Upper lobe of left lung (tissue), 6 donors: ENCODE results near the gene STX1A. TPM values are rescaled to one million over a fixed set of nuclear protein-coding genes. Genes with fewer than 3 reads are reported as not detected.
"Not testable (repeated sequence)": the region's sequence is repeated elsewhere in the genome, so short reads cannot be mapped to it uniquely, and the experiment has no call there.

Experiments
- ATAC-seq, 2 donors: fragments of 200-7000 bp; cut with Tn5 transposase; one replicate each; pipeline ENCODE4 v1.9.1; 2022; ENCODE audit warnings: mild to moderate bottlenecking in 2 of 2, moderate library complexity in 2 of 2; ENCODE audit not compliant: low FRiP score in 2 of 2
- DNase-seq, 2 donors: peaks; one replicate each; pipeline ENCODE4 v3.0.0-alpha.2; 2019 to 2020
- H3K27ac ChIP-seq, 4 donors: fragments of 200-600 bp; sonication (generic); one replicate each; pipeline ENCODE4 v1.5.1; 2016 to 2019
- H3K27me3 ChIP-seq, 4 donors: fragments of 200-600 bp; sonication (generic); one replicate each; pipeline ENCODE4 v1.5.1; 2017 to 2019
- H3K36me3 ChIP-seq, 4 donors: fragments of 200-600 bp; sonication (generic); one replicate each; pipeline ENCODE4 v1.5.1; 2016 to 2019
- H3K4me1 ChIP-seq, 4 donors: fragments of 200-600 bp; sonication (generic); one replicate each; pipeline ENCODE4 v1.5.1; 2018 to 2019
- H3K4me3 ChIP-seq, 4 donors: fragments of 200-600 bp; sonication (generic); one replicate each; pipeline ENCODE4 v1.5.1; 2017 to 2019; ENCODE audit warnings: mild to moderate bottlenecking in 2 of 4, moderate library complexity in 1 of 4
- H3K9me3 ChIP-seq, 4 donors: fragments of 200-600 bp; sonication (generic); one replicate each; pipeline ENCODE4 v1.5.1; 2018 to 2019
- EP300 ChIP-seq, 4 donors: sonication (generic); formaldehyde crosslinking; IDR thresholded peaks; one replicate each; pipeline ENCODE4 v1.5.1; 2017; ENCODE audit warnings: antibody characterized with exemption in 4 of 4, control low read depth in 2 of 4
- POLR2A ChIP-seq, 4 donors: fragments of 450-650 bp; IDR thresholded peaks; one replicate each; pipeline ENCODE4 v1.5.1; 2016 to 2017; ENCODE audit warnings: antibody characterized with exemption in 4 of 4, mild to moderate bottlenecking in 2 of 4
- POLR2AphosphoS5 ChIP-seq, 2 donors: sonication (generic); formaldehyde crosslinking; IDR thresholded peaks; one replicate each; pipeline ENCODE4 v1.5.1; 2017; ENCODE audit warnings: antibody characterized with exemption in 2 of 2
- WGBS, 2 donors: methylation state at CpG; one replicate each; pipeline ENCODE4 v1.1.5; 2017 to 2018; 5-methylcytosine and 5-hydroxymethylcytosine counted together
- total RNA-seq, 6 donors: library from RNA; depleted of rRNA in 4 of 6; stranded (reverse); fragments of >200 nt in 4 of 6; gene quantifications; one replicate each; pipeline versions ENCODE4 v1.1.0 to v1.2.1, GENCODE V29; 2016 to 2021
- TF ChIP-seq, protein P1 (sequence below), 6 experiments: fragments of 450-650 bp in 4 of 6; fragments of 200-600 bp in 2 of 6; sonication (generic) in 2 of 6; IDR thresholded peaks; one replicate each; pipeline ENCODE4 v1.5.1; 2016 to 2019; ENCODE audit warnings: antibody characterized with exemption in 6 of 6
- donor health status: DM: no; HTN: no; CAD: no; lungs with moderate emphysema.
- donor health status: DM: no; HTN: yes; CAD: no; lungs with severe emphysema.

The STX1A gene
- total RNA-seq, 6 donors from 2014 or later: 4.1 to 16.9 (median 5.9) TPM

DNA sequence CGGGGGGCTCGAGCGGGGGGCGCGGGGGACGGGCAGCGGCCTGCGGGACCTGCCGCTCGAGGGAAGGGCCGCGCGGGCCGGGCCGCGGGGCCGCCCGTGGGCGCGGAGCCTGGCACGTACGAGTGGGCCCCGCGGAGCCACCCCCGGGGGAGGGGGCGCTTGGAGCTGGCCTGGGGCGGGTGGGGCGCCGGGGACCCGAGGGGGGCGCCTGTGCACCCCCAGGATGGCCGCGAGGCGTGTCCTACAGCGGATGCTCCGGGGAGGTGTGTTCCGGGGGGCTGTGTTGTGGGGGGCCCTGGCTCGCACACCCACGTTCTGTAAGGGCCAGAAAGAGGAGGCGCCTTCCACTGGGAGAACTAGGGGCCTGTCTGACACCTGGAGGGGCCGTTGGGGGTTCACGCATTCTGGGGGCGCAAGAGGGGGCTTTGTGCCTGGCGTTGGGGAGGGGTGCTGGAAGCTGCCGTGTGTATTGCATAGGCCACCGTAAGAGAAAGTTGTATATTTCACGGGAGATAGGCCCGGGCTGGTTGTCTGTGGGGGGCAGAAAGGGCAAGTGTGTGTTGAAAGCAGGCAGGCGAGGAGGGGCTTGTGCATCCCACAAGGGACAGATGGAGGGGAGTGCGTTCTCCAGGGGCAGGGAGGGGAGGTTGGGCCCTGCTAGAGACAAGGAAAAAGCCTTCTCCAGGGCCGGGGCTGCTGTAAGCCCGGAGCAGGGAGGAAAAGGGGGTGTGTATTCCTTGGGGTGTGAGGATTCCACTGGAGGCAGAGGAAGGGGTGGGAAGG lies 51.2 kb downstream of the STX1A start:
- no peak for TF ChIP-seq POLR2AphosphoS5 (IDR thresholded peaks at IDR 0.05)
- Histone ChIP-seq H3K4me3 (peak overlapping the region; percentile 47 to 72 (median 70)), H3K27ac (peak overlapping the region in 1 of 4 donors; percentile 55), H3K36me3 (no peaks in the 10 kb centered on the region), H3K27me3 (no peaks in the 10 kb centered on the region), H3K4me1 (peaks cover 4 to 22% (median 14%) of the 10 kb centered on the region in 4 donors), H3K9me3 (no peaks in the 10 kb centered on the region)
- no peak for ATAC-seq
- no peak for DNase-seq
- 4 to 5% methylated on average over 9 to 29 of the region's 52 CpGs for WGBS, 2 donors

DNA sequence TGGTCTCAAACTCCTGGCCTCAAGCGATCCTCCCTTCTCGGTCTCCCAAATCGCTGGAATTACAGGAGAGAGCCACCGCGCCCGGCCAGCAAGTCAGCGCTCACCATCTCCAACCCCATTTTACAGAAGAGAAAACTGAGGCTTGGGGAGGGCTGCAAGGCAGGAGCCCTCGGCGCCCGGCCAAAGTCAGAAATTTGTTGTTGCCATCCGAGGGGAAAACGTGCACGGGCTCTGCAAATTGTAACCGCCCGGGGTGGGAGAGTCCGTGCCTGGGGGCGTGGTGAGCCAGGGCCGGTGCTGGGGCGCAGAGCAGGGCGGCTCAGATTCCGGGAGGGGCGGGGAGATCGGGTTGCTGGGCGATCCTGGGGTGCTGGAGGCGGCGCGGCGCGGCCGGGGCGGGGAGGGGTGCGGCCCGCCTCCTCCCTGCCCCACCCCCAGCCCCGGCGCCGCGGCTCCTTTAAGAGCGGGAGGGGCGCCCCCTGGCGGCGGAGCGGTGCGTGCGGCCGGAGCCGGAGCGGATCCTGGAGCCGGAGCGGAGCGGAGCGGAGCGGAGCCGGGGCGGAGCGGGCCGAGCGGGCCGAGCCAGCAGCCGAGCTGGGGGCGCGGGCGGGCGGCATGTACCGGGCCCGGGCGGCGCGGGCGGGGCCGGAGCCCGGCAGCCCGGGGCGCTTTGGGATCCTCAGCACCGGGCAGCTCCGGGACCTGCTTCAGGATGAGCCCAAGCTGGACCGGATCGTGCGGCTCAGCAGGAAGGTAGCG lies 51.9 kb downstream of the STX1A start, which contains the start of gene VPS37D:
Gene VPS37D (plus strand): TSS at position 488 of the 759 bp plus-strand sequence. CDS start 128 bp downstream, at position 616.
- ATAC-seq (peak; percentile 94 to 98), DNase-seq (peak; percentile 93 to 99)
- Histone ChIP-seq H3K9me3 (no peaks in the 10 kb centered on the region), H3K4me3 (peak within 1 kb of the TSS; percentile 47 to 72 (median 70)), H3K27ac (peak within 1 kb of the TSS in 1 of 4 donors; percentile 55), H3K27me3 (no peaks in the 10 kb centered on the region), H3K36me3 (no peaks in the 10 kb centered on the region), H3K4me1 (peaks cover 4 to 22% (median 14%) of the 10 kb centered on the region in 4 donors)
- 9 to 10% methylated on average over 21 to 28 of the region's 79 CpGs for WGBS, 2 donors
- TF ChIP-seq, protein P1, sequence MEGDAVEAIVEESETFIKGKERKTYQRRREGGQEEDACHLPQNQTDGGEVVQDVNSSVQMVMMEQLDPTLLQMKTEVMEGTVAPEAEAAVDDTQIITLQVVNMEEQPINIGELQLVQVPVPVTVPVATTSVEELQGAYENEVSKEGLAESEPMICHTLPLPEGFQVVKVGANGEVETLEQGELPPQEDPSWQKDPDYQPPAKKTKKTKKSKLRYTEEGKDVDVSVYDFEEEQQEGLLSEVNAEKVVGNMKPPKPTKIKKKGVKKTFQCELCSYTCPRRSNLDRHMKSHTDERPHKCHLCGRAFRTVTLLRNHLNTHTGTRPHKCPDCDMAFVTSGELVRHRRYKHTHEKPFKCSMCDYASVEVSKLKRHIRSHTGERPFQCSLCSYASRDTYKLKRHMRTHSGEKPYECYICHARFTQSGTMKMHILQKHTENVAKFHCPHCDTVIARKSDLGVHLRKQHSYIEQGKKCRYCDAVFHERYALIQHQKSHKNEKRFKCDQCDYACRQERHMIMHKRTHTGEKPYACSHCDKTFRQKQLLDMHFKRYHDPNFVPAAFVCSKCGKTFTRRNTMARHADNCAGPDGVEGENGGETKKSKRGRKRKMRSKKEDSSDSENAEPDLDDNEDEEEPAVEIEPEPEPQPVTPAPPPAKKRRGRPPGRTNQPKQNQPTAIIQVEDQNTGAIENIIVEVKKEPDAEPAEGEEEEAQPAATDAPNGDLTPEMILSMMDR (IDR thresholded peaks at IDR 0.05): peak; percentile 93 to 99 (median 98)
- TF ChIP-seq POLR2AphosphoS5 (IDR thresholded peaks at IDR 0.05) (peak in 1 of 2 donors; percentile 14), EP300 (IDR thresholded peaks at IDR 0.05) (peak in 1 of 4 donors; percentile 21), POLR2A (IDR thresholded peaks at IDR 0.05) (no peak)

DNA sequence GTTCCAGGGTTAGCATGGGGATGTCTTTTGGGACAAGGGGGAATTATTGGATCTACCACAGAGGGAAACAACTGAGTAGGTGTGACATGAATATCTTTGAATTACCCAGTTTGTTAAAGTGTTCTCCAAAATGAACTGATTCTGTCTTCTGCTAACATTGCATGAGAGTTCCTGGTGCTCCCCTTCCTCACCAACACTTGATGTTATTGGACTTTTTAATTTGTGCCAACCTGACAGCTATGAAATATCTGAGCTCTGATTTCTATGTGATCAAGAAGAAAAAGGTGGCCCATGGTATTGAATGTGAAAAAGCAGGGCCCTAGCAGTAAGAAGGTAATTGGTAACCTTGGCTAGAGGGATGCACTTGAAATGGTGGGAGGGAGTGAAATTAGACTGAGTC lies 56.4 kb downstream of the STX1A start:
- no peak for TF ChIP-seq POLR2AphosphoS5 (IDR thresholded peaks at IDR 0.05)
- no peak for TF ChIP-seq POLR2A (IDR thresholded peaks at IDR 0.05)
- no peak overlapping the region for H3K27ac ChIP-seq
- H3K36me3 ChIP-seq: no peaks in the 10 kb centered on the region
- no peaks in the 10 kb centered on the region for H3K9me3 ChIP-seq
- H3K27me3 ChIP-seq: no peaks in the 10 kb centered on the region
- DNase-seq (no peak), ATAC-seq (no peak)
- H3K4me1 ChIP-seq: peaks cover 4 to 7% (median 5%) of the 10 kb centered on the region in 4 donors
- no peak overlapping the region for H3K4me3 ChIP-seq

DNA sequence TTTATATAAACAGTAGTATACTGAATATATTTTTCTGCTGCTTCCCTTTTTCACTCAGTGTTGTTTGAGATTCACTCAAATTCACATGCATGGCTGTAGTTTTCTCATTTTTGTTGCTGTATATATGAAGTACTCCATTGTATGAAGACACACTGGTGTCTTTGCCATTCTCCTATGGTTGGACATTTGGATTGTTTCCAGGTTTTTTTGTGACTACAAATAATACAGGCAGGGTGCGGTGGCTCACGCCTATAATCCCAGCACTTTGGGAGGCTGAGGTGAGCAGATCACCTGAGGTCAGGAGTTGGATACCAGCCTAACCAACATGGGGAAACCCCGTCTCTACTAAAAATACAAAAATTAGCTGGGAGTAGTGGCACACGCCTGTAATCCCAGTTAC lies 58.9 kb downstream of the STX1A start:
- not testable (repeated sequence) for H3K36me3 ChIP-seq, H3K9me3 ChIP-seq, H3K27ac ChIP-seq, DNase-seq, ATAC-seq, H3K27me3 ChIP-seq, H3K4me3 ChIP-seq, H3K4me1 ChIP-seq
- 55 to 76% methylated on average over 4 of the region's 4 CpGs for WGBS, 2 donors

DNA sequence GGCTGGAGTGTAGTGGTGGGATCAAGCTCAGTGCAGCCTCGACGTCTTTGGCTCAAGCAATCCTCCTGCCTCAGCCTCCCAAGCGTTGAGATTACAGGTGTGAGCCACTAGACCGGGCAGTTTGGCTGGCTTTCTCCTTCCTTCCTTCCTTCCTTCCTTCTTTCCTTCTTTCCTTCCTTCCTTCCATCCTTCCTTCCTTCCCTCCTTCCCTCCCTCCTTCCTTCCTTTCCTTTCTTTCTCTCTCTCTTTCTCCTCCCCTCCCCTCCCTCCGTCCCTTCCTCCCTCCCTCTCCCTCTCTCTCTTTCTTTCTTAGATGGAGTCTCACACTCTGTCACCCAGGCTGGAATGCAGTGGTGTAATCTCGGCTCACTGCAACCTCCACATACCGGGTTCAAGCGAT lies 59.5 kb downstream of the STX1A start:
- no peaks in the 10 kb centered on the region for H3K36me3 ChIP-seq
- no peak for DNase-seq
- TF ChIP-seq POLR2A (IDR thresholded peaks at IDR 0.05) (no peak), EP300 (IDR thresholded peaks at IDR 0.05) (no peak), POLR2AphosphoS5 (IDR thresholded peaks at IDR 0.05) (no peak)
- TF ChIP-seq, protein P1 (IDR thresholded peaks at IDR 0.05): no peak
- H3K4me3 ChIP-seq: no peak overlapping the region
- ATAC-seq: no peak
- H3K9me3 ChIP-seq: no peaks in the 10 kb centered on the region
- H3K27ac ChIP-seq: no peak overlapping the region
- no peaks in the 10 kb centered on the region for H3K27me3 ChIP-seq
- no peaks in the 10 kb centered on the region for H3K4me1 ChIP-seq
- 54 to 61% methylated on average over 8 of the region's 8 CpGs for WGBS, 2 donors

DNA sequence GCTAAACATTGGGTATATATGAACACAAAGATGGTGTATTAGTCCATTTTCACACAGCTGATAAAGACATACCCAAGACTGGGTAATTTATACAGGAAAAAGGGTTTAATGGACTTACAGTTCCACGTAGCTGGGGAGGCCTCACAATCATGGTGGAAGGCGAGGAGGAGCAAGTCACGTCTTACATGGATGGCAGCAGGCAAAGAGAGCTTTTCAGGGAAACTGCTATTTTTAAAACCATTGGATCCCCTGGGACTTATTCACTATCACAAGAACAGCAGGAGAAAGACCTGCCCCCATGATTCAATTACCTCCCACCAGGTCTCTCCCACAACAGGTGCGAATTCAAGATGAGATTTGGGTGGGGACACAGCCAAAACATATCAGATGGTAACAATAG lies 64.2 kb downstream of the STX1A start:
- not testable (repeated sequence) for ATAC-seq, H3K4me1 ChIP-seq, H3K36me3 ChIP-seq, H3K27ac ChIP-seq, H3K27me3 ChIP-seq, H3K9me3 ChIP-seq, DNase-seq, H3K4me3 ChIP-seq
- WGBS, 2 donors: 84 to 88% methylated on average over 4 of the region's 4 CpGs
